Activated CD8-positive, alpha-beta memory T cell treated with anti-CD3 and anti-CD28 coated beads, Interleukin-2, amount 50 U/mL, for 24 hours (primary cell): ENCODE measurements around the gene GATAD2A.

ENCODE experiments used
- DNase-seq: peaks from one replicate; pipeline ENCODE4 v3.0.0-alpha.2; 2020; ENCODE audit errors: extremely low read depth

The GATAD2A gene

GRCh38 chr19:19529783-19530422 is 124.4 kb downstream of the GATAD2A start:
- DNase-seq = no peak

- no peak for DNase-seq
Observed at GRCh38 chr19:19530423-19530804, 124.9 kb downstream of the GATAD2A start.

- no peak for DNase-seq
Observed at GRCh38 chr19:19530889-19531288, 125.4 kb downstream of the GATAD2A start.

- peak; percentile 53 for DNase-seq
Observed at GRCh38 chr19:19531951-19532805, 126.7 kb downstream of the GATAD2A start.

GRCh38 chr19:19532806-19533701 is 127.6 kb downstream of the GATAD2A start:
- no peak for DNase-seq

GRCh38 chr19:19533841-19534240 is 128.4 kb downstream of the GATAD2A start:
- no peak for DNase-seq

- no peak for DNase-seq
Observed at GRCh38 chr19:19534556-19535265, 129.2 kb downstream of the GATAD2A start.

GRCh38 chr19:19535311-19536191 is 130.1 kb downstream of the GATAD2A start:
- DNase-seq = no peak

- DNase-seq = no peak
Observed at GRCh38 chr19:19537075-19538048, 131.9 kb downstream of the GATAD2A start.

- DNase-seq = no peak
Observed at GRCh38 chr19:19538061-19538784, 132.7 kb downstream of the GATAD2A start, which contains the start of gene CILP2. Gene CILP2, plus strand, starts transcription at chr19:19538265. Its CDS starts 85 bp downstream, at chr19:19538350.

GRCh38 chr19:19538785-19539166 is 133.3 kb downstream of the GATAD2A start:
- DNase-seq = no peak

- no peak for DNase-seq
Observed at GRCh38 chr19:19539698-19540063, 134.2 kb downstream of the GATAD2A start.

- DNase-seq = peak; percentile 33
Observed at GRCh38 chr19:19540064-19540714, 134.7 kb downstream of the GATAD2A start.

GRCh38 chr19:19540715-19541515 is 135.4 kb downstream of the GATAD2A start:
- DNase-seq = peak; percentile 27

- DNase-seq = no peak
Observed at GRCh38 chr19:19541616-19542015, 136.1 kb downstream of the GATAD2A start.

- no peak for DNase-seq
Observed at GRCh38 chr19:19542507-19542906, 137.0 kb downstream of the GATAD2A start.

- no peak for DNase-seq
Observed at GRCh38 chr19:19543101-19543500, 137.6 kb downstream of the GATAD2A start.
